Osteoblast (primary cell): Measurements from ENCODE around the gene TEX2. TPM values are rescaled to one million over a fixed set of nuclear protein-coding genes. Genes with fewer than 3 reads are reported as not detected.

Experiments used
- DNase-seq: peaks from one replicate; pipeline ENCODE4 v3.0.0; 2011; ENCODE audit warnings: low spot score, mixed read lengths; ENCODE audit not compliant: insufficient read length; ENCODE audit errors: missing footprints
- H2AFZ ChIP-seq: 2 replicates; pipeline ENCODE4 v1.6.0; 2011; ENCODE audit warnings: mild to moderate bottlenecking, low read length
- H3K27ac ChIP-seq: 2 replicates; pipeline ENCODE4 v1.5.1; 2011; ENCODE audit warnings: mild to moderate bottlenecking, low read depth, low read length, moderate library complexity
- H3K27me3 ChIP-seq: 2 replicates; pipeline ENCODE4 v1.6.0; 2012; ENCODE audit warnings: mild to moderate bottlenecking, control low read depth, inconsistent platforms, low read length, moderate library complexity; ENCODE audit not compliant: insufficient read depth
- H3K36me3 ChIP-seq: 2 replicates; pipeline ENCODE4 v1.5.1; 2011; ENCODE audit warnings: mild to moderate bottlenecking, low read length, control low read depth, moderate library complexity; ENCODE audit not compliant: insufficient read depth
- H3K4me1 ChIP-seq: 2 replicates; pipeline ENCODE4 v1.5.1; 2011; ENCODE audit warnings: mild to moderate bottlenecking, low read length, control low read depth, moderate library complexity; ENCODE audit not compliant: insufficient read depth
- H3K4me2 ChIP-seq: 2 replicates; pipeline ENCODE4 v1.6.0; 2011; ENCODE audit warnings: mild to moderate bottlenecking, low read length; ENCODE audit not compliant: insufficient read depth
- H3K4me3 ChIP-seq: fragments of 200-600 bp; sonication (generic); 3 replicates; pipeline ENCODE4 v1.5.1; 2012; ENCODE audit warnings: mild to moderate bottlenecking, low read length, inconsistent platforms; ENCODE audit not compliant: insufficient read depth
- H3K79me2 ChIP-seq: 2 replicates; pipeline ENCODE4 v1.6.0; 2012; ENCODE audit warnings: mild to moderate bottlenecking, low read length, control low read depth, inconsistent platforms; ENCODE audit not compliant: insufficient read depth
- H3K9me3 ChIP-seq: 2 replicates; pipeline ENCODE4 v1.5.1; 2011; ENCODE audit warnings: low read depth, low read length, control low read depth
- H4K20me1 ChIP-seq: 2 replicates; pipeline ENCODE4 v1.6.0; 2012; ENCODE audit warnings: mild to moderate bottlenecking, low read length, control low read depth; ENCODE audit not compliant: insufficient read depth
- CTCF ChIP-seq: IDR thresholded peaks from 2 replicates; pipeline ENCODE4 v1.5.1; 2011; ENCODE audit warnings: mild to moderate bottlenecking, low read depth, low read length, moderate library complexity; ENCODE audit errors: extremely low read depth
- total RNA-seq: library from RNA; depleted of rRNA; stranded (reverse); fragments of >200 nt; gene quantifications from 2 replicates; pipeline ENCODE4 v1.2.3, GENCODE V29; 2012

Gene TEX2
- total RNA-seq, 1 donor, result 17.7 TPM

- Histone ChIP-seq H3K4me1 (no peaks in the 10 kb centered on the region), H3K27ac (no peak overlapping the region), H2AFZ (no peak overlapping the region), H3K79me2 (no peaks in the 10 kb centered on the region), H3K4me3 (no peak overlapping the region), H3K36me3 (no peaks in the 10 kb centered on the region), H3K4me2 (no peak overlapping the region), H3K27me3 (no peaks in the 10 kb centered on the region), H4K20me1 (no peaks in the 10 kb centered on the region), H3K9me3 (no peaks in the 10 kb centered on the region)
- DNase-seq, result no peak
- no peak for TF ChIP-seq CTCF
These were observed 124.6 kb downstream of the TEX2 start for GRCh38 chr17:64138441-64138840.

- H3K9me3 ChIP-seq, result no peaks in the 10 kb centered on the region
- H4K20me1 ChIP-seq, result no peaks in the 10 kb centered on the region
- no peaks in the 10 kb centered on the region for H3K79me2 ChIP-seq
- no peak overlapping the region for H3K4me2 ChIP-seq
- H3K27me3 ChIP-seq, result no peaks in the 10 kb centered on the region
- H3K4me1 ChIP-seq, result peaks cover 6% of the 10 kb centered on the region
- no peak overlapping the region for H3K4me3 ChIP-seq
- no peak overlapping the region for H3K27ac ChIP-seq
- no peak for DNase-seq
- no peak overlapping the region for H2AFZ ChIP-seq
- no peak for TF ChIP-seq CTCF
- no peaks in the 10 kb centered on the region for H3K36me3 ChIP-seq
These were observed 128.1 kb downstream of the TEX2 start for GRCh38 chr17:64135000-64135399.

- no peak overlapping the region for H2AFZ ChIP-seq
- no peak for TF ChIP-seq CTCF
- no peak for DNase-seq
- H3K27me3 ChIP-seq, result no peaks in the 10 kb centered on the region
- H3K4me3 ChIP-seq, result no peak overlapping the region
- no peak overlapping the region for H3K4me2 ChIP-seq
- H3K9me3 ChIP-seq, result no peaks in the 10 kb centered on the region
- H3K27ac ChIP-seq, result no peak overlapping the region
- H3K79me2 ChIP-seq, result peaks cover 3% of the 10 kb centered on the region
- no peaks in the 10 kb centered on the region for H3K36me3 ChIP-seq
- no peaks in the 10 kb centered on the region for H4K20me1 ChIP-seq
- H3K4me1 ChIP-seq, result peaks cover 6% of the 10 kb centered on the region
These were observed 128.7 kb downstream of the TEX2 start for GRCh38 chr17:64134216-64134970.

GRCh38 chr17:64133546-64134215 is 129.4 kb downstream of the TEX2 start:
- no peak overlapping the region for H3K4me2 ChIP-seq
- no peak overlapping the region for H3K27ac ChIP-seq
- no peaks in the 10 kb centered on the region for H3K27me3 ChIP-seq
- H3K36me3 ChIP-seq, result no peaks in the 10 kb centered on the region
- H4K20me1 ChIP-seq, result peaks cover 5% of the 10 kb centered on the region
- no peaks in the 10 kb centered on the region for H3K9me3 ChIP-seq
- no peak overlapping the region for H3K4me3 ChIP-seq
- peak; percentile 89 for DNase-seq
- peak; percentile 73 for TF ChIP-seq CTCF
- peaks cover 10% of the 10 kb centered on the region for H3K79me2 ChIP-seq
- no peak overlapping the region for H2AFZ ChIP-seq
- peaks cover 12% of the 10 kb centered on the region for H3K4me1 ChIP-seq
